Measurements from ENCODE around the gene RBM20. TPM values are rescaled to one million over a fixed set of nuclear protein-coding genes. Genes with fewer than 3 reads are reported as not detected.

The RBM20 gene
- total and polyA plus RNA-seq, 2 of the 4 experiments (the other 2 are of a cell fraction), result under 0.01 to 0.15 TPM

GRCh38 chr10:110876788-110877187 is 232.7 kb downstream of the RBM20 start:
- Histone ChIP-seq H3K4ac (ENCODE audit: low read depth, low read length) (no peak overlapping the region), H3K14ac (replicated peaks; ENCODE audit: low read depth, low read length) (no peak overlapping the region)
- no TSS peak for BruUV-seq (replicated peaks)

More at GRCh38 chr10:110876788-110877187, 232.7 kb downstream of the RBM20 start:
- no peaks in the 10 kb centered on the region; the same call in 1 of the 2 replicates for H4K20me1 ChIP-seq (ENCODE audit: insufficient read depth, low read length)
- no peak overlapping the region for H2BK5ac ChIP-seq (ENCODE audit: low read depth, low read length, poor library complexity, severe bottlenecking)
- peaks cover 8% of the 10 kb centered on the region for H3K36me3 ChIP-seq (ENCODE audit: control insufficient read depth, insufficient read depth, low read length)
- no peak overlapping the region for H2BK15ac ChIP-seq (ENCODE audit: low read depth, low read length)
- intact Hi-C loops (cut with micrococcal nuclease), result loop anchor here (2.0 kb wide), 1 partner anchor 16 kb away; no protein-coding TSS in a partner anchor
- no peak for DNase-seq
- no peak overlapping the region for H3K23ac ChIP-seq (ENCODE audit: low read depth, low read length)
- no peak overlapping the region for H2AK5ac ChIP-seq (ENCODE audit: low read depth, low read length)
- H3K9ac ChIP-seq (ENCODE audit: low read depth, low read length), result no peak overlapping the region
- H3K4me1 ChIP-seq (ENCODE audit: control insufficient read depth, insufficient read depth, low read length), result peaks cover 2% of the 10 kb centered on the region; the same call in 1 of the 2 replicates
- H4K8ac ChIP-seq (ENCODE audit: low read depth in 2 of 2, low read length in 2 of 2), result no peak overlapping the region
- H4K91ac ChIP-seq (ENCODE audit: insufficient read depth, low read depth, low read length), result no peak overlapping the region
- no peak overlapping the region for H3K4me2 ChIP-seq (ENCODE audit: low read depth, low read length)
- no peak overlapping the region for H4K5ac ChIP-seq (ENCODE audit: low read depth, low read length)
- ChIA-PET CTCF (interaction anchor here (0.6 to 1.0 kb wide), 2 partner anchors 42 to 986 kb away, joined by 3 to 4 read pairs; partner anchors contain the start of gene BBIP1), POLR2A (ENCODE audit: unreplicated experiment) (interaction anchor here (0.6 kb wide), 1 partner anchor 35 kb away, joined by 4 read pairs; no protein-coding TSS in a partner anchor)
- H3K18ac ChIP-seq (ENCODE audit: low read depth, low read length), result no peak overlapping the region
- H2BK20ac ChIP-seq (ENCODE audit: low read depth, low read length), result no peak overlapping the region
- no CpG with 5 or more reads among the region's 1 CpG for WGBS, 2 experiments (ENCODE audit: extremely low coverage in 2 of 2, insufficient read length in 1 of 2)
- in situ Hi-C loops (cut with MboI; ENCODE audit: low sequenced_read_pairs), result no loop called here
- no peaks in the 10 kb centered on the region; the same call in 1 of the 2 replicates for H3K9me1 ChIP-seq (ENCODE audit: insufficient read depth, low read length)
- ATAC-seq (ENCODE audit: low read depth), result no peak
- H3K9me3 ChIP-seq (ENCODE audit: control insufficient read depth, insufficient read depth, low read length), result no peaks in the 10 kb centered on the region
- no peak overlapping the region for H2BK120ac ChIP-seq (ENCODE audit: low read depth, low read length)
- H3K27me3 ChIP-seq (ENCODE audit: control insufficient read depth, insufficient read depth, low read length), result no peaks in the 10 kb centered on the region
- no peak overlapping the region for H2AFZ ChIP-seq (replicated peaks; ENCODE audit: low read length, poor library complexity)
- no peak overlapping the region for H3K4me3 ChIP-seq (ENCODE audit: insufficient read depth, low read depth, low read length)
- no peak overlapping the region for H3K56ac ChIP-seq (ENCODE audit: extremely low read depth, insufficient read depth, low read length)
- TF ChIP-seq RFX5 (IDR thresholded peaks at IDR 0.05; ENCODE audit: low read depth, low read length) (no peak), ELK1 (IDR thresholded peaks at IDR 0.05; ENCODE audit: borderline replicate concordance, low read depth, low read length) (no peak), CTCF (conservative IDR thresholded peaks at IDR 0.05; ENCODE audit: low read depth, low read length) (no peak), BHLHE40 (IDR thresholded peaks at IDR 0.05; ENCODE audit: low read depth, low read length) (no peak), NFE2L2 (IDR thresholded peaks at IDR 0.05; ENCODE audit: low read depth, low read length) (no peak), MXI1 (IDR thresholded peaks at IDR 0.05; ENCODE audit: borderline replicate concordance, low read depth, low read length) (no peak), USF2 (IDR thresholded peaks at IDR 0.05; ENCODE audit: low read depth, low read length) (no peak), POLR2A (IDR thresholded peaks at IDR 0.05; ENCODE audit: low read depth, low read length) (no peak), CHD1 (IDR thresholded peaks at IDR 0.05; ENCODE audit: low read depth, low read length) (no peak), RAD21 (IDR thresholded peaks at IDR 0.05; ENCODE audit: low read length) (no peak), FOS (IDR thresholded peaks at IDR 0.05; ENCODE audit: low read depth, low read length) (no peak), RCOR1 (IDR thresholded peaks at IDR 0.05; ENCODE audit: insufficient replicate concordance, low read length) (no peak), MAFK (IDR thresholded peaks at IDR 0.05; ENCODE audit: low read depth, low read length) (no peak), SMC3 (IDR thresholded peaks at IDR 0.05; ENCODE audit: low read depth, low read length) (no peak)
- H3K79me1 ChIP-seq (ENCODE audit: low read depth in 1 of 2, low read length in 2 of 2), result peaks cover 0 to 5% of the 10 kb centered on the region in 2 experiments; a peak in 2 of 4 replicates
- no peak overlapping the region for H3K27ac ChIP-seq (ENCODE audit: insufficient read depth, low read length)
- H2AK9ac ChIP-seq (replicated peaks; ENCODE audit: low read depth, low read length, poor library complexity), result no peak overlapping the region
- dilution Hi-C loops (cut with HindIII; ENCODE audit: low sequenced_read_pairs, unreplicated experiment), result no loop called here
